Measurements from ENCODE around the gene EFCAB9. TPM values are rescaled to one million over a fixed set of nuclear protein-coding genes. Genes with fewer than 3 reads are reported as not detected.

The EFCAB9 gene
- total RNA-seq, 4 donors from 2014 or later, result not detected

DNA sequence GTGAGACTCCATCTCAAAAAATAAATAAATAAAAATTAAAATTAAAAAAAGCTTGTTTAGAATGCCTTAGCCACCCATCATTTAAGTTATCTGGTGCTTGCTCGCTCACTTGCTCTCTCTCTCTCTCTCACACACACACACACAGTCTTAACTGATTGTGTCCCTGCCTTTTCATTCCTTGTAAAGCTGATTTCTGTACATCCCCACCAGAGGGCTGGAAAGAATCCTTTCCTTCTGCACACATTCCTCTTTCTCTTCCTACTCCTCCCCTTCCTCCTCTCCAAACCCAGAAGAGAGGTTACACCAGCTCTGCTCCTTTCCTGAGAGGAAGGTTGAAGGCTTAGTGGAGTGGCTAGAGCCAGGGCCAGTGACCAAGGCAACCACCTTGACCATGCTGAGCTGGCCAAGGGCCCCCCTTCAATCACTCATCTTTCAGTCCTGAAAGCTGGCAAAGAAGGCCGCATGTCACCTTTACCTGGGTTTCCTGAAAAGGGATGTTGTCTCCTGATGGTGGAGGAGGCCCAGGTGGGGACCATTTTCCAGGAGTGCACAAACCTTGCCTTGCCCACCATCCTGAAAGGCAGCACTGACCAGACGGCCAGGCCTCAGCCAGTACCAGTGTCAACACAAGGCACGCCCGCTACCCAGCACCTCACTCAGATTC is 31.5 kb upstream of the EFCAB9 start:
- DNase-seq, result no peak
- TF ChIP-seq POLR2A (IDR thresholded peaks at IDR 0.05), result no peak
- TF ChIP-seq, protein P1, sequence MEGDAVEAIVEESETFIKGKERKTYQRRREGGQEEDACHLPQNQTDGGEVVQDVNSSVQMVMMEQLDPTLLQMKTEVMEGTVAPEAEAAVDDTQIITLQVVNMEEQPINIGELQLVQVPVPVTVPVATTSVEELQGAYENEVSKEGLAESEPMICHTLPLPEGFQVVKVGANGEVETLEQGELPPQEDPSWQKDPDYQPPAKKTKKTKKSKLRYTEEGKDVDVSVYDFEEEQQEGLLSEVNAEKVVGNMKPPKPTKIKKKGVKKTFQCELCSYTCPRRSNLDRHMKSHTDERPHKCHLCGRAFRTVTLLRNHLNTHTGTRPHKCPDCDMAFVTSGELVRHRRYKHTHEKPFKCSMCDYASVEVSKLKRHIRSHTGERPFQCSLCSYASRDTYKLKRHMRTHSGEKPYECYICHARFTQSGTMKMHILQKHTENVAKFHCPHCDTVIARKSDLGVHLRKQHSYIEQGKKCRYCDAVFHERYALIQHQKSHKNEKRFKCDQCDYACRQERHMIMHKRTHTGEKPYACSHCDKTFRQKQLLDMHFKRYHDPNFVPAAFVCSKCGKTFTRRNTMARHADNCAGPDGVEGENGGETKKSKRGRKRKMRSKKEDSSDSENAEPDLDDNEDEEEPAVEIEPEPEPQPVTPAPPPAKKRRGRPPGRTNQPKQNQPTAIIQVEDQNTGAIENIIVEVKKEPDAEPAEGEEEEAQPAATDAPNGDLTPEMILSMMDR (IDR thresholded peaks at IDR 0.05), result peak in 2 of 6 experiments; percentile 4 to 14
- Histone ChIP-seq H3K27ac (no peak overlapping the region), H3K4me1 (peaks cover 0 to 29% (median 5%) of the 10 kb centered on the region in 4 donors), H3K36me3 (no peaks in the 10 kb centered on the region), H3K27me3 (no peaks in the 10 kb centered on the region), H3K4me3 (no peak overlapping the region), H3K9me3 (no peaks in the 10 kb centered on the region)

- no peak for DNase-seq
- H3K4me1 ChIP-seq, result peaks cover 0 to 33% (median 5%) of the 10 kb centered on the region in 4 donors
- peak overlapping the region in 1 of 4 donors; percentile 52 for H3K27ac ChIP-seq
- H3K9me3 ChIP-seq, result no peaks in the 10 kb centered on the region
- no peak overlapping the region for H3K4me3 ChIP-seq
- TF ChIP-seq, protein P1 (IDR thresholded peaks at IDR 0.05), result no peak
- no peak for TF ChIP-seq POLR2A (IDR thresholded peaks at IDR 0.05)
- no peaks in the 10 kb centered on the region for H3K36me3 ChIP-seq
- no peaks in the 10 kb centered on the region for H3K27me3 ChIP-seq
Measured at GRCh38 chr5:172162987-172163343, 31.0 kb upstream of the EFCAB9 start.

GRCh38 chr5:172163346-172163745 is 30.6 kb upstream of the EFCAB9 start:
- H3K27ac ChIP-seq, result peak overlapping the region in 1 of 4 donors; percentile 52
- H3K36me3 ChIP-seq, result no peaks in the 10 kb centered on the region
- no peak for TF ChIP-seq POLR2A (IDR thresholded peaks at IDR 0.05)
- TF ChIP-seq, protein P1 (IDR thresholded peaks at IDR 0.05), result no peak
- H3K4me1 ChIP-seq, result peaks cover 0 to 37% (median 5%) of the 10 kb centered on the region in 4 donors
- no peak overlapping the region for H3K4me3 ChIP-seq
- DNase-seq, result no peak
- H3K9me3 ChIP-seq, result no peaks in the 10 kb centered on the region
- no peaks in the 10 kb centered on the region for H3K27me3 ChIP-seq

DNA sequence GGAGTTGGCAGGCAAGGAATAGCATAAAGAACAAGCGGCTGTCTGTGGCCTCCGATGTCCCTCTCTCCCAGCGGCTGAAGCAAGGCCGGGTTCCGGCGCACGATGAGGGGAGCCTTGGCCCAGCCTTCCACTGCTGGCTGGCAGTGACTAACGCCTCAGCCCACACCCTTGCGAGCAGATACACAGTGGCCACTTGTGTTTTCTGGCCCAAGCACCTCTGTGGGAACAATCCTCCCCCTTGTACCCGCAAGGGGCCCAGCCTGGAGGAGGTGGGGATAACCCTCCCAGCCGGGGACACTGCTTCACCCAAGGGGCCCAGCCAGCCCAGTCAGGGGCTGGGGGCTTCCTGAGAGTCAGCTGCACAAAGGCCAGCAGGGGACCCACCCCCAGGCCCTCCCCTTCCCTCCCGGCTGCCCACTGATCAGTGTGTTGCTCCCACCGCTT is 29.2 kb upstream of the EFCAB9 start:
- Histone ChIP-seq H3K4me1 (peaks cover 0 to 42% (median 5%) of the 10 kb centered on the region in 4 donors), H3K36me3 (no peaks in the 10 kb centered on the region), H3K27ac (peak overlapping the region in 3 of 4 donors; percentile 54 to 78 (median 75)), H3K27me3 (no peaks in the 10 kb centered on the region), H3K9me3 (no peaks in the 10 kb centered on the region), H3K4me3 (no peak overlapping the region)
- no peak for DNase-seq
- TF ChIP-seq, protein P1 (IDR thresholded peaks at IDR 0.05), result no peak
- TF ChIP-seq POLR2A (IDR thresholded peaks at IDR 0.05), result no peak

DNA sequence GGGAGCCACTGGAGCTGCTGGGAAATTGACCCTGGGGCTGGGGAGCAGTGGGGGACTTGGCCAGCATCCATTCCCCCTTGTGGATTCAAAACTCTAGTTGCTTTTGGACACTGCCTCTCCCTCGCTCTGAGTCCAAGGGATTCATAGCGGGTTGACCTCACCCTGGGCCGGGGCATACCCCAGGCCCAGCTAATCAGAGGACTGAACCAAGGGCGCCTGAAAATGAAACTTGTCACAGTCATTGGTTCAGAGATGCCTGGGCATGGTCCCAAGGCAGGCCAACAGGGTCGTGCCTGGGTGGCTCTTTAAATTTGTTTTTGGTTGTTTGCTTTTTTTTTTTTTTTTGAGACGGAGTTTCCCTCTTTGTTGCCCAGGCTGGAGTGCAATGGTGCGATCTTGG is 28.5 kb upstream of the EFCAB9 start:
- Histone ChIP-seq H3K4me3 (no peak overlapping the region), H3K9me3 (no peaks in the 10 kb centered on the region), H3K27me3 (no peaks in the 10 kb centered on the region), H3K36me3 (no peaks in the 10 kb centered on the region), H3K27ac (peak overlapping the region in 3 of 4 donors; percentile 54 to 78 (median 75)), H3K4me1 (peaks cover 0 to 42% (median 5%) of the 10 kb centered on the region in 4 donors)
- no peak for DNase-seq
- TF ChIP-seq, protein P1 (IDR thresholded peaks at IDR 0.05), result no peak
- TF ChIP-seq POLR2A (IDR thresholded peaks at IDR 0.05), result no peak
